Measurements from ENCODE around the gene EFCAB8.
A peak's percentile ranks its signal among the peaks of the same experiment; 100 is the strongest.

EFCAB8 gene

DNA sequence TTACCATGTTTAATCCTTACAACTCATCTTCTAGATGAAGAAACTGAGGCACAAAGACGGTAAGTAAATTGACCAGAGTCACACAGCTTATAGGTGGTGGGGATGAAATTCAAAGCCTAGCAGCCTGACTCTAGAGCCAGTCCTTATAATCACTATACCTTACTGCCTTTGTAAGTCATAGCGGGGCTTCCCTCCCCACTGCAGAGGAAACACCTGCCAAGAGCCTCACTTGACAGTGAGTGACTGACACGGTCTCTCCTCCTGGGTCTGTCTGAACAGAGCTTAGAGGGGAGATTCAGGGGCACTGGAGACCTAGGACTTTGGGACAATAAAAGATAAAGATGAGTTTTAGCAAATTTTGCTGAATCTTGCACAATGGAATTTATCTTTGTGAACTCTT lies 132.7 kb downstream of the EFCAB8 start:
- DNase-seq, result no peak

DNA sequence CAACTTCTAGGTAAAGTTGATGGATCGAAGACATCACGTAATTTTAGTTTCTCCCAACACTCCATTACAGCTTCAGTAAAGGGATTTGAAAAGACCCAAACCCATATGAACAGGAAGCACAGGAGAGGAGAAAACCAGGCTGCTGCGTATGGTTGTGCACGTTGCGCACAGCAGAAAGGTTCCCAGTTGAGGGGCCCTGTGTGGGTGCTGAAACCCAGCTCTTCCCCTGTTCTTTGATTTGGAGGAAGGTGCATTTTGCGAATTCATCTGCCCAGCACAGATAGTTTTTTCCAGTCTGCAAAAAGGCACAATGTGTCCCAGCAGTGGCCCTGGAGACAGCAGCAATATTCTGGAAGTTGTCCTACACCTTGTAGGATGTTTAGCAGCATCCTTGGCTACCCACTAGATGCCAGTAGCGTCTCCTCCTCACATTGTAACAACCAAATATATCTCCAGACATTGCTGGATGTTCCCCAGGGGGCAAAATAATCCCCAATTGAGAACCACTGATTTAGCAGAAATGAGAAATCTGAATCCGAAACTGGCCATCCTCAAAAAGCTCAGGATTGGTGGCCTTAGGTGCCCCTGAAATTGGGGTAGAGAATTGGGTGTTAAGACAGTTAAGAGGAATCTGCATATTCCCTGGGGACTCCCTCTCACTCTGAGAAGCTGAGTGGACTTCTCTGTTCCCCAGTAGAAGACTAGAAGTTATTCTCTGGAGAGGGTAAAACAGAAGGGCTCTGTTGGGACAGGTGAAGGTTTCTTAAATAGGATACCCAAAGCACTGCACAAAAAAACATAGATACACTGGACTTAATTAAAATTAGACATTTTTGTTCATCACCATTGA lies 133.3 kb downstream of the EFCAB8 start:
- no peak for DNase-seq

DNA sequence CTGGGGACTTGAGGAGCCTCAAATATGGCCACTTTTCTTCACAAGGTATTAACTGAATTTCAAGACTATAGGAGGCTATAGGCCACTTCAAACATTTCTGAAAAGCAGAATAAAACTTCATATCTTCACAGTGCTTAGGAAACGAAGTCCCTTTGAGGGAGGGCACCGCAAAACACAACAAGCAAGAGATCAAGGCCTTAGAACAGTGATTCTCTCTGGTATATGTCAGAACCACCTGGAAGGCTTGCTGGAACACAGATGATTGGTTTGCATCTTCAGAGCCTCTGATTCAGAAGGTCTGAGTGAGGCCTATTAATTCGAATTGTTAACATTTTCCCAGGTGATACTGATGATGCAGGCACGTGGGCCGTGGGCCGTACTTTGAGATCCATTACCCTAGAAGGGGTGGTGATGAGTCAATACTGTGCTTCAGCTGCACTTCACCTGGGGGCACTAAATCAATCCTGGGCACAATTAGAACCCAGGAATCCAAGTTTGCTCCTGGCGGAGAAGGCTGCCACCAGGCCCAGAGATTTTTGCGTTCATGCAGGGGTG lies 134.8 kb downstream of the EFCAB8 start:
- no peak for DNase-seq

DNA sequence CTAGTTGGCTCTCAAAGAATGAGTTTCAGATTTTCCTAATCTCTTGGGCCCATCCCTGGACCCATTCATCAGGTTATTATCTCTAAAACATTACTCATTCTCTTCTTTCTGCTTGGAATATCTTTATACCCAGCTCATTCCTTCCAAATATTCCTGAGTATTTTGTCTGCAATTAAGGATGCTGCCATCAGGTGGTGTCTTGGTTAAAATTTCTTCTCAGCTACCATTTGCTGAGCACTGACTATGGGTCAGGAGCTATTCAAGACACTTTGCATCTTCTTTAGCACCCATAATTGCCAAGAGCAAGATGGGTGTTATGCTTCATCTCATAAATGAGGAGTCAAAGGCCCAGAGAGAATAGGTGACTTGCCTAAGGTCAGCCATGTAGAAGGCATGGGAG lies 137.1 kb downstream of the EFCAB8 start:
- DNase-seq, result no peak

DNA sequence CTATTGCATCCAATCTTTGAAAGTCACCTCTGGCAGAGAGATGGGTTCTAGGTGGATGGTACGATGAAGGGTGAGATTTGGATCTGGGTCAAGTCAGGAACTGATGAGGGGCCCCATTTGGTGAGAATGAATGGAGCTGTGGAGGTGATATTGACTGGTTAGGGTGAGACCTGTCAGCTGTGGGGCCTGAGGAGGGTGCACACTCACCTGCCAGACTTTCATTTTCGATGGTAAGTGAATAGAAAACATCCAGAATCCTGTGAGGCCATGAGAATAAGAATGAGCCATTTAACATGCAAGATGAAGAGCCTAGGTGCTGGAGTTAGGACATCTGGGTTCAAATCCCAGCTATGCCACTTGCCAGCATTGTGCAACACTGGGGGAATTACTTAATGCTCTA lies 138.7 kb downstream of the EFCAB8 start:
- no peak for DNase-seq

DNA sequence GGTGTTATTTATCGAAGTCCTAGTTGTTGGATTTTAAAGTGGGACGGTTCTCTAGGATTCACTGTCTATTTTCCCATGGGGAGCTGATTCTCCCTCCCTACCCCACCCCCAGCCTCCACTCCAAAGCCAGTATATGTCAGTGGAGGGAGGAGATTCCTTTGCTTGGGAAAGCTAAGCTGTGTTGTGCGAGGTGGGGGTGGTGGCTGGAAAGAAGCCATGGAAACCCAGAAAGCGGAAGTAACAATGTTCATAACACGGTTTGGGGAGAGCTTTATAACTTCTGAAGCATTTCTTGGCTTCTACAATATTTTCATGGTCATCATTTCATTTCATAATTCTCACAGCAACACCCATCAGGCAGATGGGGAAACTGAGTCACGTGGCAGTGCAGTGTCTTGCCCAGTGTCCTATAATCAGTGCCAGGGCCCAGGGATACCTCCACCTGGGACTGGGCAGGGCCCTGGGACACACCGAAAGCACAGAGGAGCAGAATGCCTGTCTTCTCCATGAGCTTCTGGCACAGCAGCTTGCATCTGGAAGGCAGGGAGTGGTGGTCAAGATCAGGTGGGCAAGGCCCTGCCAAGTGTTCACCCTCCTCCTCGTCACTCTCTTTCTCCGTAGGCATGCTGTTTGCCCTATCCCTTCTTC lies 141.0 kb downstream of the EFCAB8 start:
- no peak for DNase-seq

DNA sequence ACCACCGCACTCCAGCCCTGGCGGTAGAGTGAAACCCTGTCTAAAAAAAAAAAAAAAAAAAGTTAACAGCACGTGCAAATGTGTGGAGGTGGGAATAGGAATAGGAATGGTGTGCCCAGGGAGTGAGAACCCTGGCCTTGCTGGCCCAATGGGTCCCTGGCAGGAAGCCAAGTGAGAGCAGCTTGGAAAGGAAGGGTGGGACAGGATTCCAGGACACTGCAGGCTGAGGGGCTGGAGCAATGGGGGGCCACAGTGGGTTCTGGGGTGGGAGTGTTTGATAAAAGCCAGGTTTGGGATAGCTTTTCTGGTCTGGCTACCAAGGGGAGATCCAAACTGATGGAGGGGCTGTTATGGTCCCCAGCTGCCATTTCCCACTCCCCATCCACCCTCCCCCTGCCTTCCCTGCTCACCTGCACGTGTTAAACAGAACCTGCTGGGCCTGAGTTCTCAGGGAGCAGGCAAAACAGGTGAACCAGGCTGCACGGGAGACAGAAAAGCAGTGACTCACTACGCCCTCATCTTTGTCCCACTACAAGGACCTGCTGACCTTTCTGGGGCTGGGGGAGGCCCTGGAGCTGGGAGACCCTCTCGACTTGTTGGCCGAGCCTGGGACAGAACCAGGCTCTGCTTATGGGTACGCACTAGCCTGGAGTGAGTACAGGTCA lies 142.2 kb downstream of the EFCAB8 start:
- DNase-seq, result no peak

DNA sequence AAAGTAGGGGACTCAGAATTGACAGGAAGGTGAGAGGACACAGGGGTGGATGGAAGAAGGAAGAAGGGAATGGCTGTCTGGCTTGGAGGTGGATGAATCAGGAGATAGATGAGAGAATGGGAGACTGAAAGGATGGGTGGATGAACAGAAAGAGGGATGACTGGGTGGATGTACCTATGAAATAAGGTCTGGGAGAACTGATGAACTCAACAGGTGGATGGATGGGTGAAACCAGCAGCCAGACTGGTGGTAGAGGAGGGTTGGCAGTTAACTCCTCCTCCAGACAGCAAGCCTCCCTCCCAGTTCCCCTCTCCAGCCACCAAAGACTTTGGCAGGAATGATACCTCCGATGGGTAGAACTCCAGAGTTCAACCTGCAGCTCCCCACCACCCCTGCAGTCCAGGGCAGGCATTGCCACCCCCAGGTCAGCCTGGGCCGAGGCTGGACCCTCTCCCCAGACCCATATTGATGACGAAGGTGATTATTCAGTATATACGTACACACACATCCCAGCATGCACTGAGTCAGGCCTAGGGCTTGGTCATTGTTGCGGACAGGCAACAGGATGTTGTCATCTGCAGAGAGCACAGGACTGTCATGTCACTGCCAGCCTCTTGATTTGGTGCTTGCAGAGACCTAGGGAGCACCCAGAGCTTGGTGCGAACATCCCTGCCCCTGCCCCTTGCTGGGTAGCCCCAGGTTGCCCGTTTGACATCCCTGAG lies 143.5 kb downstream of the EFCAB8 start:
- DNase-seq, result no peak

DNA sequence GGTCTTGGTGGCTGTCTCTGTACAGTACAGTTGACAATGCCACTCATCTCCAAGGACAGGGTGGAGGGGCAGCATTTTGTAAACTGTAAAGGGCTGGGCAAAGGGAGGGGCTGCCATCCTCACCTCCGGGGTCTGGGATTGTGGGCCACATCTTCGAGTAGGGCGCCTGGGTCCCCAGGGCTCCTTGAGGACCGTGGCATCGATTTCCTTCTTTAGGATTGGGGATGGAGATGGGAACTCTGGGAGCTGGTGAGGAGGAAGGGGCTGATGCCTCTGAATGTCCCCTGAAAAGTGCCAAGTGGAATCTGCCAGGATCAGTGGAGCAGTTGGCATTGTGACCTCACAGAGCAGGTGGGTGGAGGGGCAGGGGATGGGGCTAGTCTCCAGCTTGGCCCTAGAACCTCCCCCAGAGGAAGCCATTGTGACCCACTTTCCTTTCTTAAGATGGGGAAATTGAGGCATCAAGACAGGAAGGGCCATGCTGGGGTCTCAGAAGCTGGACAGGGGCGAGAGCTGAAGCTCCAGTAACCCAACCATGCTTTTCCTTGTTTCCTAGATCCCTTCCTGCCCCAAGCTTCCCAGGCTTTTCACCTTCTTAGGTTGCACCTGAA lies 145.5 kb downstream of the EFCAB8 start, which contains the start of gene SUN5:
TSS of gene SUN5 (minus strand) at position 293 of the 611 bp plus-strand sequence. CDS start at position 200, 93 bp downstream.
- DNase-seq, result no peak

DNA sequence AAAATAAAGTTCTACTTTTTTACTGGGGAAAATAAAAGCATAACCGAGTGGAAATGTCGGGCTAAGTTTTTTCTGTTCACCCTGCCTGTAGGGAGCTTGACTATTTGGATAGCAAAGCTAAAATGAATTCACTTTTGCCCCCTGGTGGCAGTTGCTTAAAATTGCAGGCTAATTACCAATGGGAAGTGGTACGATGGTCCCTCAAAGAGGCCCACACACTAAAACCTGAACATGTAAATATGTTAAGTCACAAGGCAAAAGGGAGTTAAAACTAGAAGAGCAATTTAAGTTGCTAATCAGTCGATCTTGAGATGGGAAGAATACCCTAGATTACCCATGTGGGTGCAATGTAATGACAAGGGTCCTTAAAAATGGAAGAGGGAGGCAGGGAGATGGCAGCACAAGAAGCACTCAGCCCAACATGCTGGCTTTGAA lies 146.4 kb downstream of the EFCAB8 start:
- peak; percentile 46 for DNase-seq

DNA sequence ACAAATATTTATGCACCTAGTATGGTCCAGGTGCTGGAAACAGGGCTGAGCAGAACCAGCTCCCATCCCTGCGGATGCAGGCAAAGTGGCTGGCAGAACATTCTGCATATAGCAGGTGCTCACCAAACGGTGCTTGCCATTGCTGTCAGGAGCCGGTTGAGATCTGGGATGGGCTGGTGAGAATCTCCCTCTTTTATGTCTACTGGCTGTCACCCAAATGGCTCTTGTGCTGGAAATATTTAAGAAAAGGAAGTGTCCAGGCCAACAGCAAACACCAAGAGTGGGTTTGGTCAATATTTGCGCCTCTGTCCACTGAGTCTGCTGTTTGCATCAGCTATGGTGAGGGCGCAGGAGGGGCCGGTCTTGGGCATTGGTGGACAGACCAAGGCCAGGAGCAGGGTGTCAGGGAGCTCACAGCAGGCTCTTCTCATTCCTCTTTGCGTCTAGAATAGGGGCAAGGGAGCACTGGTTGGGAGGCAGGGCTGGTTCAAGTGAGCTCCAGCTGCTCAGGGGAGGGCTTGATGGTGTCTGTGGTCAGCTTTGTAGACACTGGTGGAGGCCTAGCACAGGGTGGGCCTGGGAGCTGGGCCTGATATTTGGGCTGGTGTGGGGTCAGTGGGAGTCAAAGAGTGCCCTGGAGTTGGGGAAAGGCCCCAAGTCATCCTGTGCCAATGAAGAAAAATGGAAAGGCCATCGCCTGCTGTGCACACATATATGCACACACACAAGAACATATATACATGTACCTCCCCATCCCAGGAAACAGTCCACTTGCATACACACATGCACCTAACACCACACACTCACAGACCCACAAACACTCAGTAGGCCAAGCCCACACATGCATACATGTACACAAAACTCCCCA lies 147.4 kb downstream of the EFCAB8 start:
- DNase-seq, result no peak

DNA sequence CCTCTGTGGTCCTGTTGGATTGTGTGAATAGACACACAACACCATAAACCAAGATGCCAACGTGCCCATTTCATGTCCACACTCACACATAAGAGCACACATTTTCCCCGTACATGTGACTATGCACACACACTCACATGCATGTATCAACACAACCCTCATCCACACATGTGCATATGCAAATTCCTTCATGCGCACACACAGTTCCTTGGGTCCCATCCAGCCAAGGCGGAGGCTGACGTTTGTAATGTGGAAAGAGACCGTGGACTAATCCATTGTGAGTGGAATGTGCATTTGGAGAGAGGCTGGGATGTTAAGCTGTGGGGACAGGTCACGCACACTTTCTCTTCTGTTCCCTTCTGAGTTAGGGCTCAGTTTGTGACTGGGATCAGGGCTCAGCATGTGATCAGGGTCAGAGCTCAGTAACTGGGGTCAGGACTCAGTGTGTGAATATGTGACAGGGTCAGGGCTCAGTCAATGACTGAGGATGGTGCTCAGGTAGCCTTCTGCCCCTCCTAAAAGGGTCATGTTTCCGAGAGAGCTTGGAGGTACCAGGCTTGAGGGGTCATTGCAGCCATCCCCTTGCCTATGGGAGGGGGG lies 148.2 kb downstream of the EFCAB8 start:
- DNase-seq, result no peak

DNA sequence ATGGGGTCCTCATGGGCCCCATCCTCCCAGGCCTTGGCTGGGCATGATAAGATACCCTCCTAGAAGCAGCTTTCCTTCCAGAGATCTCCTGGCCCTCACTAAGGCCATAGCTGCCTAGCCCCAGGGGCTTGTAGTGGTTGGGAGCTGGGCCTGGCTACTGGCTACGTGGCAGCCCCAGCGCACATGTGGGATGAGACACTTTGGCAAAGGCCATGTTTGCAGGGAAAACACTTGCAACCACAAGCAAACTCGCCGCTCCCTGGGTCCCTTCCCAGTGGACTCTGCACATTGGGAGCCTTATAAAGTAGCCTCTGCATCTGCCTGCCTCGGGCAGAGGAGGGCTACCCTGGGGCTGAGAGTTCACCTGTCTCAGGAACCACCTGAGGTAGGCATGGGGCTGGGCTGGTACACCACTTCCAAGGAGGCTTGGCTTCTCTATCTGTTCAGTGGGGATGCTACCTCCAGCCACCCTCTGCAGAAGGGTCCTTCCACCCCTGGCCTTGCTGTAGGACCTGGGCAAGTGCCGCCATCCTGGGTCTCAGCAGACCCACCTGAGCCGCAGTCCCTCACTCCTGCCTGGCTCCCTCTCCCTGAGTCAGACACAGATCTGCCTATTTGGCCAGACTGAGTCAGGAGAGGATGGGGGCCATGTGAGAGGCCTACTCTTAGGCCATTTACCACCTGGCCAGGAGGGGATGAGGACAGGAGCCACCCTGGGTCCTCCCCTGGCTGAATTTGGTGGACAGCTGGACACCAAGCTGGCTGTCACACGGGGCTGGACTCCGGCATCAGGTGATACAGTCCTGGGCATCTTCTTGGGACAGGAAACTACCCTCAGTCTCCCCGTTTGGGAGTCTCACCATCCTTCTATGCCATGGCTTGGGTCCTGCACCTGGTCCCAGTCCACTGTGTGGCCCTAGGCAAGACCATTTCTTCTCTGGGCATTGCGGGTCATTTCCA lies 148.9 kb downstream of the EFCAB8 start, which contains the start of gene BPIFB2:
TSS of gene BPIFB2 (plus strand) at position 329 of the 960 bp plus-strand sequence. CDS start 871 bp downstream, outside the sequence.
- DNase-seq, result no peak

DNA sequence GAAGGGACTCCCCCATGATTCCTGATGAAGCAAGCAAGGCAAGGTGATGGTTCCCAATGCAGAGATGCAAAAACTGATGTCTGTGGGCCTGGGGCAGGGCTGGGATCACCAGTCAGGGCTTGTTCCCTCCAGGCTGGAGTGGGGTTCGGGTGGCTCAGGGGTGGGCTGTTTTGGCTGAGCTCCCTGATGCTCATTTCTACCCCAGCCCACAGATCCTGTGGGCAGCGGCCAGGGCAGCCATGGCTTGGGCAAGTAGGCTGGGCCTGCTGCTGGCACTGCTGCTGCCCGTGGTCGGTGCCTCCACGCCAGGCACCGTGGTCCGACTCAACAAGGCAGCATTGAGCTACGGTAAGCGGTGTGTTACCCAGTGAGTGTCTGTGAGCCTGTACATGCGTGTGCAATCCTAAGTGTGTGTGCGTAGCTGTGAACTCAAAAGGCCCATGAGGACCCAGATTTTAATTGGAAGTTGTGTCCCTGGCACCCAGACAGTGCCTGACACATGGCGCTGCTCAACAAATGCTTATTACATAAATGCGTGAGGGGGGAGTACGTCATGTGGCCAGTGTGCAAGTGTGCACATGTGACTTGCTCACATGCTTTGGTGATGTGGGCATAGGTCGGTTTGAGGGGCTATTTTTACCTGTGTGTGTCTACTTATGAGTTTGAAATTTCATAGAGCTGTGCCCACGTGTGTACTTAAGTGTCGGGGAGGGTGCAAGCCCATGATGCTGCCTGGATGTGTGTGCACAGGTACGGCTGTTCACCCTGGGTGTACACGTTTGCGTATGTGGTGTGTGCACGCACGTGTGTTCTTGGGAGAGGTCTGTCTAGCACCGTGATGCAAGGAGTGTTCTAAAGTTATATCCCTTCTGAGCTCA lies 149.9 kb downstream of the EFCAB8 start:
- no peak for DNase-seq

DNA sequence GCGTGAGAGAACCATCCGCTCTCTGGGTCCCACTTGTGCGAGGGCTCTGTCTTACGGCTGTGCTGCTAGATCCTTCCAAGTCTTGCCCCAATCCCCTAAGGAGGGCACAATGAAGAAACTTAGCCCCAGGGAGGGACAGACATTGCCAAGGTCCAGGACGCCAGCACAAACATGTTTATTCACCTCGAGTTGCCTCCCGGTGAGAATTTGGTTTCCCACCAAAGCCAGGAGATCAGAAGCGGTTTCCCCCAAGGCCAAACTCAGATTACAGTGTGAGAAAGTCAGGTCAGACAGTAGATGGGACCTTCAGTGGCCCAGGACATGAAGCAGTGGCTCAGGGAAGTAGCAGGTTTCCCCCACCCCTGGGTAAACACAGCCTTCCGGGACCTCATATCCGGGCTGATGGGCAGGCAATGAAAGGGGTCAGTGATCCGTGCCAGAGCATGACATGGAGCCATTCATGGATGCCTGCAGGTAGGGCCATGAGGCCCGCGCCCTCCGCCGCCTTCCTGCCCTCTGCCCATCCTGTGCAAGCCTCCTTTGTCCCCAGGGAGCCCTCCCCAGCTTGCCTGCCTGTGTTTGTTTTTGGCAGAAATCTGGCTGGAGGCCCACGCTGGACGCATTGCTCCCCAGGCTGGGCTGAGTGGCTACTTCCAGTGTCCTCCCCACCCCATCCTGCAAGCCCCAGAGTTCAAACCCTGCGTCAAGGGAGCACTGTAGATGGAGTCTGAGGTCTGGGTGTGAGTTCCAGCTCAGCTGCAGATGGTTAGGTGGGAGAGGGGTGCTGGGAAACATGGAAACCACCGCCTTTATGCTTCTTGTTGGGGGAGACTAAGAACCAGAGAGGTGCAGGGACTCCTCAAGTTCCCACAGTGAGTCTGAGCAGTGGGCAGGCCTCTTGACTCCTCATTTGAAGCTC lies 150.8 kb downstream of the EFCAB8 start:
- no peak for DNase-seq

DNA sequence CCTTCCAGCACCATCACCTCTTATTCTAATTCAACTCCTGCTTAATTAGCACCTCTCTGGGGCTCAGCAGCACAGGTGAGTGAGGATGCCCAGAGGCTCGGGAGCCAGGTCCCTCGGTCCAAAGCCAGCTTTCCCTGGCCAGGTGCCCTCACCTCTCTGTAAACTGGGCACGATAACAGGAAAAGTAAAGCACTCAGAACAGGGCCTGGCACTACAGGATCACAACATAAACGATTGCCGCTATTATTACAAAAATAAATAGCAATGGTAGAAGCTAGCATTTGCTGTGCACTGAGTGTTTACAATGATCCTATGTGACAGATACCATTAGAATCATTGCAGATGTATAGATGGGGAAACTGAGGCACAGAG lies 151.4 kb downstream of the EFCAB8 start:
- DNase-seq, result no peak
